Activated T-helper 1 cell treated with anti-CD3 and anti-CD28 coated beads, Interleukin-12 subunit alpha, Interleukin-12 subunit beta, Interleukin-2, Interleukin-4 antibody, amounts not matched to agents 30 ng/mL and 10 ng/mL and 1 ng/mL, durations not matched to agents 14 hours and 24 hours and 36 hours (primary cell): ENCODE measurements around the gene GABRD. TPM values are rescaled to one million over a fixed set of nuclear protein-coding genes. Genes with fewer than 3 reads are reported as not detected.

Source experiments
- DNase-seq: peaks from one replicate; pipeline ENCODE4 v3.0.0; 2021; ENCODE audit warnings: low spot score
- H3K27ac Mint-ChIP-seq: one replicate; pipeline ENCODE4 v1.8.0; 2021; ENCODE audit warnings: mild to moderate bottlenecking, mixed read lengths
- H3K27me3 Mint-ChIP-seq: one replicate; pipeline ENCODE4 v1.8.0; 2022; ENCODE audit warnings: mild to moderate bottlenecking, moderate library complexity, mixed read lengths; ENCODE audit not compliant: insufficient read depth
- H3K36me3 Mint-ChIP-seq: one replicate; pipeline ENCODE4 v1.8.0; 2021; ENCODE audit warnings: low read depth, mixed read lengths
- H3K4me1 Mint-ChIP-seq: one replicate; pipeline ENCODE4 v1.8.0; 2021; ENCODE audit warnings: low read depth, mixed read lengths
- H3K4me3 Mint-ChIP-seq: one replicate; pipeline ENCODE4 v1.8.0; 2021; ENCODE audit warnings: mild to moderate bottlenecking, moderate library complexity, mixed read lengths
- H3K9me3 Mint-ChIP-seq: one replicate; pipeline ENCODE4 v1.8.0; 2021; ENCODE audit warnings: mixed read lengths
- intact Hi-C: fragments of 100-400 bp; cut with micrococcal nuclease; formaldehyde crosslinking; loops from one replicate; pipeline ENCODE4 v1.15.1; 2024
- total RNA-seq: library from RNA; stranded (reverse); gene quantifications from 2 replicates; pipeline ENCODE4 v1.2.3, GENCODE V29; 2022

GABRD gene
- total RNA-seq, 1 donor from 2014 or later: 0.26 TPM

GRCh38 chr1:2039251-2039650 lies 20.1 kb downstream of the GABRD start:
- H3K9me3 Mint-ChIP-seq: no peaks in the 10 kb centered on the region
- H3K27ac Mint-ChIP-seq: no peak overlapping the region
- peaks cover 9% of the 10 kb centered on the region for H3K27me3 Mint-ChIP-seq
- intact Hi-C loops: no loop called here
- H3K36me3 Mint-ChIP-seq: no peaks in the 10 kb centered on the region
- H3K4me3 Mint-ChIP-seq: no peak overlapping the region
- H3K4me1 Mint-ChIP-seq: no peaks in the 10 kb centered on the region
- DNase-seq: no peak

DNA sequence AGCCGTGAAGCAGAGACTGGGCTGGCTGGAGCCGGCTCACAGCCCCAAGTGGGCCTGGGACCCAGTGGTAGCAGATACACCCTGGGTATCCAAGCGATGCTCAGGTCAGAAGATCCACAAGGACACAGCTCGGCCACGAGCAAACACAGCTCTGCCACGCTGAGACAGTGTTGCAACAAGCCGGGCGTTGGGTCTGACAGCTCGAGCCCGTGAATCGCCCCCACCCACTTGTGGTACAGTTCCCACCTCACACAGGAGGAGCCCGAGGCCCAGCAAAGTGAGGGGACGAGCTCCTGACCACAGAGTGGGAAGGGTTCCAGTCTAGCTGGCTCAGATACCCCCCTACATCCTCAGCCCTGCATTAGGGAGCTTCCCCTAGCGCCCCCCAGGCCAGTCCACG lies 22.2 kb downstream of the GABRD start:
- H3K27me3 Mint-ChIP-seq: peaks cover 17% of the 10 kb centered on the region
- intact Hi-C loops: no loop called here
- H3K36me3 Mint-ChIP-seq: no peaks in the 10 kb centered on the region
- H3K4me3 Mint-ChIP-seq: no peak overlapping the region
- no peak for DNase-seq
- no peak overlapping the region for H3K27ac Mint-ChIP-seq
- H3K9me3 Mint-ChIP-seq: no peaks in the 10 kb centered on the region
- H3K4me1 Mint-ChIP-seq: no peaks in the 10 kb centered on the region

- intact Hi-C loops: no loop called here
- no peak for DNase-seq
- H3K9me3 Mint-ChIP-seq: no peaks in the 10 kb centered on the region
- H3K36me3 Mint-ChIP-seq: no peaks in the 10 kb centered on the region
- H3K4me1 Mint-ChIP-seq: no peaks in the 10 kb centered on the region
- peaks cover 21% of the 10 kb centered on the region for H3K27me3 Mint-ChIP-seq
- no peak overlapping the region for H3K27ac Mint-ChIP-seq
- H3K4me3 Mint-ChIP-seq: no peak overlapping the region
Observed at GRCh38 chr1:2041887-2042286, 22.7 kb downstream of the GABRD start.

DNA sequence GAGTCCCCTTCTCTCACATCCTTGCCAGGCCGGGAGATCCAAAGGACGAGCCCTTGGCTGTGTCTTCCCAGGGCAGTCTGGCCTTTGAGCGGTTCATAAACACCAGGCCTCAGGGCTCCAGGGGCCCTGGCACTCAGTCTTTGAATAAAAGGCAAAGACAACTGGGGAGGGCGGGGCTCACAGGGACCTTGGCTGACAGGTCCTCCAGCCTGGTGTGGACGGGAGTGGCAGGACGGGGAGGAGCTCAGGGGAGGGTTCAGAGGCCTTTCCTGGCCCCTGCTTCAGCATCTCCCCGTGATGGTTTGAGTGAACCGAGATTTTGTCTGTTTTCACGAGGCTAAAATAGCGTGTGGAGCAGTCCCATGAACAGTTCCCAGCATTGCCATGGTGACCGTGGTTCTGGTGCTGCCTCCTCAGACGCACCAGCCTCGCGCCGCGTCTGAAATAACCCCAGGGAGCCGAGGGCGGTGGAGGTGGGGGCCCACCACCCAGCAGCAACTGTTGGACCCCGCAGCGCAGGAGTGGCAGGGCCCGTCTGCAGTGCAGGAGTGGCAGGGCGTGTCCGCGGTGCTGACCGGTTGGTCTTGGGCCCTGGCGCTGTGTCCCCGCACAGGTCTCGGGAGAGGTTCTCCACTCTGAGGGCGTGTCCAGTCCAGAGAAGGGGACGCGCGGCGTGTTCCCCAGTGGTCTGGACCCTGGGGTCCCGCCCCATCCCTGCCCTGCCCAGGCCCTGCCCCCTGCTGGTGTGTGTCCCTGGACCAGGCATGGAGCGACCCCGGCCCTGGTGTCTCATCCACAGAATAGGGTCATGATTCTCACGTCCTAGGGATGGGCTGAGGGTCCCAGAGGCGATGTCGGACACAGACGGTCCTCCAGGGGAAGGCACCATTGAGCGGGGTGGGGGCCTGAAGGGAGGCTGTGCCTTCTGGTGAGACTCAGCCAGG lies 24.0 kb downstream of the GABRD start:
- no peak for DNase-seq
- no peak overlapping the region for H3K4me3 Mint-ChIP-seq
- intact Hi-C loops: no loop called here
- H3K27me3 Mint-ChIP-seq: peaks cover 21% of the 10 kb centered on the region
- H3K9me3 Mint-ChIP-seq: no peaks in the 10 kb centered on the region
- no peaks in the 10 kb centered on the region for H3K4me1 Mint-ChIP-seq
- H3K36me3 Mint-ChIP-seq: no peaks in the 10 kb centered on the region
- H3K27ac Mint-ChIP-seq: no peak overlapping the region

DNA sequence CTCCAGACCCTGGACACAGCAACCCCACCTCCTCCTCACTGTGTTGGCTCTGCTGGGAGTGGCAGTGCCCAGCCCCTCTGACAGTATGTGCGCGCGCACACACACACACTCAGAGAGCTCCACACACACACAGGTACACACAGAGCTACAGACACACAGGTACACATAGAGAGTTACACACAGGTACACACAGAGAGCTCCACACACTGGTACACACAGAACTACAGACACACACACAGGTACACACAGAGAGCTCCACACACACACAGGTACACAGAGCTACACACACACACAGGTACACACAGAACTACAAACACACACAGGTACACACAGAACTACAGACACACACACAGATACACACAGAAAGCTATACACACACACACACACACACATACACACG lies 24.7 kb downstream of the GABRD start:
- Mint-ChIP-seq H3K4me3 (no peak overlapping the region), H3K27me3 (peaks cover 29% of the 10 kb centered on the region), H3K9me3 (no peaks in the 10 kb centered on the region), H3K36me3 (no peaks in the 10 kb centered on the region), H3K4me1 (peaks cover 1% of the 10 kb centered on the region), H3K27ac (no peak overlapping the region)
- DNase-seq: no peak
- intact Hi-C loops: no loop called here

DNA sequence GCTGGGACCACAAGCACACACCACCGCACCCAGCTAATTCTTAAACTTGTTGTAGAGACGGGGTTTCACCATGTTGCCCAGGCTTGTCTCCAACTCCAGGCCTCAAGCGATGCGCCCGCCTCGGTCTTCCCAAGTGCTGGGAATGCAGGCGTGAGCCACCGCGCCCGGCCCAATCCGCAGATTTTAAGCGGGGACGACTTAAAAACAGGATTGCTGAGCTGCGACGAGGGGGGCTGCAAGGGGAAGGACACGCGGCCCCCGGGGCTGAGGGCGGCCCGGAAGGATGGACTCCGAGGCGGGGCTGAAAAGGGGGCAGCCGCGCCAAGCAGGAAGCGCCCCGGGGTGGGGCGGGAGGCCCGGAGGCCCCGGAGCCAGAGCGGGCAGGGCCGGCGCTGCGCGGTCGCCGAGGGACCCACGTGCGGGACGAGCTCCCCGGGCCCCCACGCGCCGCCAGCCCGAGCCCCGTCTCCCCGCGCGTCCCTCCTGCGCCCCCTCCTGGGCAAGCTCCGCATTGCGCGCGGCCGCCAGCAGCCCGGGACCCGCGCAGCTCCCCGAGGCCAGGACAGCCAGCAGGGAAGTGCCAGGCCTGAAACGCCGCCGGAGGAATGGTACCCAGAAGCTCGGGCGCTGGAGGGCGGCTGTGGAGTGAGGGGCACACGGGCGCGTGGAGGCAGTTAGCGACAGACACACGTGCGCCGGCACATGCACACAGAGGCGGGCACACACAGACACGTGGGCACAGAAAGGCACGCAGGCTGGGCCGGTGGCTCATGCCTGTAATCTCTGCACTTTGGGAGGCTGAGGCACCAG lies 25.6 kb downstream of the GABRD start:
- no peaks in the 10 kb centered on the region for H3K36me3 Mint-ChIP-seq
- no peak overlapping the region for H3K4me3 Mint-ChIP-seq
- DNase-seq: peak; percentile 62
- no peak overlapping the region for H3K27ac Mint-ChIP-seq
- no peaks in the 10 kb centered on the region for H3K9me3 Mint-ChIP-seq
- peaks cover 35% of the 10 kb centered on the region for H3K27me3 Mint-ChIP-seq
- peaks cover 8% of the 10 kb centered on the region for H3K4me1 Mint-ChIP-seq
- intact Hi-C loops: loop anchor here (1.0 to 5.0 kb wide), 2 partner anchors 84 to 102 kb away; no protein-coding TSS in a partner anchor

DNA sequence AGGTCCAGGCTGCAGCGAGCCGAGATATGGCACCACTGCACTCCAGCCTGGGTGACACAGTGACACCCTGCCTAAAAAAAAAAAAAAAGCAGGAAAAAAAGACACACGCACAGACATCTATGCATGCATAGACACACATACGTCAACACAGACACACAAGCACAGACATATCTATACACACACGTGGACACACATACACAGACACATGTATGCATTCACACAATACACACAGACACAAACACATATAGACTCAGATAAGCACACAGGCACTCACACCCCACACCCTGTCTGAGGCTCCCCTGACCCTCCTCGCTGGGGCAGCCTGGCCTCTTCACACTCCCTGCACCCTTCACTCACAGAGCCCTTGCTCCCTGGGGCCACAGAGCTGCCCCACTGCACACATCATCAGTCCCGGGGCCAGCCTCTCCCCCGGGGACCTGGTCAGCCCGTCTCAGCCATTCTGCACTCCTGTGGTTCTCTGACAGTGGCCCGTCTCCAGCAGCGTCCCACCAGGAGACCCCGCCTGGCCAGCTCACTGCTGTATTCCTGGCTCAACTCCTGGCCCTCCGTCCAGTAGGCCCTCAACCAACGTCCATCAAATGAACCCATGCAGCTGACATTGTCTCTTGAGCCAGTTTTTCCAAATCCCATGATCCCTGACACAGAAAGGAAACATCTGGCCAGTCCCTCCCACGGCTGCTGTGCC lies 26.5 kb downstream of the GABRD start:
- intact Hi-C loops: loop anchor here (1.0 to 5.0 kb wide), 2 partner anchors 85 to 103 kb away; no protein-coding TSS in a partner anchor
- Mint-ChIP-seq H3K9me3 (no peaks in the 10 kb centered on the region), H3K4me3 (peak overlapping the region; percentile 11), H3K27me3 (peaks cover 36% of the 10 kb centered on the region), H3K36me3 (no peaks in the 10 kb centered on the region), H3K4me1 (peaks cover 8% of the 10 kb centered on the region), H3K27ac (no peak overlapping the region)
- DNase-seq: no peak

DNA sequence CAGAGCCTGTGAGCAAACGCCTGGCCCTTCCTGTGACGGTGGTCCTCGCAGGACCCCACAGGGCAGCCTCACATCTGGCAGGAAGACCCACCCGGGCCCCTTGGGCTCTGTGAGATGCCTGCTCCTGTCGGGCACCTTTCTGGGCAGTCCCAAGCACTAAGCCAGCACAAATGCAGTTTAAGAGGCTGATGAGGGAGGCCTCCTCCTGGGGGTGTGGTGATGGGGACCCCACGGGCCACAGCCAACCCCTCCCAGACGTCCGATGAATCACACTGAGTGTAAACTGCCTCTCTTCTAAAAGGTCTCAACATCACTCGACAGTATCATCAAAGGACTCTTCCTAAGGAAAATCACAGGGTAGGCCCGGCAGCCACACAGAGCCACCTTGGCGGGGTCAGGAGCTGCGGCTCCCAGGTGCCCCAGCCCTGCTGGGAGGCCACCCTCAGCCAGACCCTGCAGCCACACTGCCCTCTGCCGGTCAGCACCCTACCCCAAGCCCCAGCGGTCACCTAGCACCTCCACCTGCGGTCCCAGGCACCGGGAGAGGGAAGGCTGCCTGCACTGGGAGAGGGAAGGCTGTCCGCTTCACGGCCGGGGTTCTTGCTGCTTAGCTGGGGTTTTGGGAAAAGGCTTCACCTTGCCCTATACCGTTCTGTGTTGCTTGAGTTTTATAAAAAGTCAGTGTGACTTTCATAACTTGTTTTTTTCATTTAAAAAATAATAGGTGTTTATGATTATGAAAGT lies 27.2 kb downstream of the GABRD start:
- no peaks in the 10 kb centered on the region for H3K36me3 Mint-ChIP-seq
- intact Hi-C loops: loop anchor here (5.0 kb wide), 1 partner anchor 104 kb away; no protein-coding TSS in a partner anchor
- no peak overlapping the region for H3K4me3 Mint-ChIP-seq
- no peaks in the 10 kb centered on the region for H3K9me3 Mint-ChIP-seq
- peak; percentile 24 for DNase-seq
- peaks cover 8% of the 10 kb centered on the region for H3K4me1 Mint-ChIP-seq
- no peak overlapping the region for H3K27ac Mint-ChIP-seq
- peaks cover 36% of the 10 kb centered on the region for H3K27me3 Mint-ChIP-seq

GRCh38 chr1:2046953-2047748 lies 28.0 kb downstream of the GABRD start:
- peaks cover 8% of the 10 kb centered on the region for H3K4me1 Mint-ChIP-seq

GRCh38 chr1:2047749-2048729 lies 28.9 kb downstream of the GABRD start:
- peak overlapping the region; percentile 13 for H3K4me3 Mint-ChIP-seq
- no peaks in the 10 kb centered on the region for H3K36me3 Mint-ChIP-seq
- H3K27me3 Mint-ChIP-seq: peaks cover 50% of the 10 kb centered on the region
- peaks cover 8% of the 10 kb centered on the region for H3K4me1 Mint-ChIP-seq
- intact Hi-C loops: loop anchor here (5.0 kb wide), 1 partner anchor 106 kb away; no protein-coding TSS in a partner anchor
- no peaks in the 10 kb centered on the region for H3K9me3 Mint-ChIP-seq
- H3K27ac Mint-ChIP-seq: no peak overlapping the region
- DNase-seq: no peak

More at GRCh38 chr1:2046953-2047748, 28.0 kb downstream of the GABRD start:
- Mint-ChIP-seq H3K36me3 (no peaks in the 10 kb centered on the region), H3K9me3 (no peaks in the 10 kb centered on the region), H3K4me3 (no peak overlapping the region), H3K27ac (no peak overlapping the region), H3K27me3 (peaks cover 43% of the 10 kb centered on the region)
- intact Hi-C loops: loop anchor here (5.0 kb wide), 1 partner anchor 105 kb away; no protein-coding TSS in a partner anchor
- no peak for DNase-seq
